Upper lobe of left lung (tissue), 6 donors: Measurements from ENCODE around the gene SPRYD4. TPM values are rescaled to one million over a fixed set of nuclear protein-coding genes. Genes with fewer than 3 reads are reported as not detected.
A peak's percentile ranks its signal among the peaks of the same experiment; 100 is the strongest.

ENCODE experiments used
- ATAC-seq, 2 donors: fragments of 200-7000 bp; cut with Tn5 transposase; one replicate each; pipeline ENCODE4 v1.9.1; 2022; ENCODE audit warnings: mild to moderate bottlenecking in 2 of 2, moderate library complexity in 2 of 2; ENCODE audit not compliant: low FRiP score in 2 of 2
- DNase-seq, 2 donors: peaks; one replicate each; pipeline ENCODE4 v3.0.0-alpha.2; 2019 to 2020
- H3K27ac ChIP-seq, 4 donors: fragments of 200-600 bp; sonication (generic); one replicate each; pipeline ENCODE4 v1.5.1; 2016 to 2019
- H3K27me3 ChIP-seq, 4 donors: fragments of 200-600 bp; sonication (generic); one replicate each; pipeline ENCODE4 v1.5.1; 2017 to 2019
- H3K36me3 ChIP-seq, 4 donors: fragments of 200-600 bp; sonication (generic); one replicate each; pipeline ENCODE4 v1.5.1; 2016 to 2019
- H3K4me1 ChIP-seq, 4 donors: fragments of 200-600 bp; sonication (generic); one replicate each; pipeline ENCODE4 v1.5.1; 2018 to 2019
- H3K4me3 ChIP-seq, 4 donors: fragments of 200-600 bp; sonication (generic); one replicate each; pipeline ENCODE4 v1.5.1; 2017 to 2019; ENCODE audit warnings: mild to moderate bottlenecking in 2 of 4, moderate library complexity in 1 of 4
- H3K9me3 ChIP-seq, 4 donors: fragments of 200-600 bp; sonication (generic); one replicate each; pipeline ENCODE4 v1.5.1; 2018 to 2019
- CTCF ChIP-seq, 6 experiments: fragments of 450-650 bp in 4 of 6; fragments of 200-600 bp in 2 of 6; sonication (generic) in 2 of 6; IDR thresholded peaks; one replicate each; pipeline ENCODE4 v1.5.1; 2016 to 2019; ENCODE audit warnings: antibody characterized with exemption in 6 of 6
- EP300 ChIP-seq, 4 donors: sonication (generic); formaldehyde crosslinking; IDR thresholded peaks; one replicate each; pipeline ENCODE4 v1.5.1; 2017; ENCODE audit warnings: antibody characterized with exemption in 4 of 4, control low read depth in 2 of 4
- POLR2A ChIP-seq, 4 donors: fragments of 450-650 bp; IDR thresholded peaks; one replicate each; pipeline ENCODE4 v1.5.1; 2016 to 2017; ENCODE audit warnings: antibody characterized with exemption in 4 of 4, mild to moderate bottlenecking in 2 of 4
- POLR2AphosphoS5 ChIP-seq, 2 donors: sonication (generic); formaldehyde crosslinking; IDR thresholded peaks; one replicate each; pipeline ENCODE4 v1.5.1; 2017; ENCODE audit warnings: antibody characterized with exemption in 2 of 2
- WGBS, 2 donors: methylation state at CpG; one replicate each; pipeline ENCODE4 v1.1.5; 2017 to 2018; 5-methylcytosine and 5-hydroxymethylcytosine counted together
- total RNA-seq, 6 donors: library from RNA; depleted of rRNA in 4 of 6; stranded (reverse); fragments of >200 nt in 4 of 6; gene quantifications; one replicate each; pipeline versions ENCODE4 v1.1.0 to v1.2.1, GENCODE V29; 2016 to 2021
- donor health status: DM: no; HTN: no; CAD: no; lungs with moderate emphysema.
- donor health status: DM: no; HTN: yes; CAD: no; lungs with severe emphysema.

SPRYD4 gene
- total RNA-seq, 6 donors from 2014 or later = 1.8 to 3.3 (median 3.0) TPM

- DNase-seq (peak in 1 of 2 donors; percentile 93), ATAC-seq (peak; percentile 95 to 97)
- 2% methylated on average over 11 to 15 of the region's 15 CpGs for WGBS, 2 donors
- Histone ChIP-seq H3K36me3 (no peaks in the 10 kb centered on the region), H3K4me3 (peak within 1 kb of the TSS; percentile 45 to 61 (median 54)), H3K27me3 (no peaks in the 10 kb centered on the region), H3K27ac (peak within 1 kb of the TSS; percentile 84 to 94 (median 88)), H3K4me1 (peaks cover 46 to 71% (median 47%) of the 10 kb centered on the region in 4 donors), H3K9me3 (no peaks in the 10 kb centered on the region)
- TF ChIP-seq POLR2AphosphoS5 (IDR thresholded peaks at IDR 0.05) = peak in 1 of 2 donors; percentile 61
- peak in 1 of 4 donors; percentile 15 for TF ChIP-seq POLR2A (IDR thresholded peaks at IDR 0.05)
- TF ChIP-seq EP300 (IDR thresholded peaks at IDR 0.05) = peak in 1 of 4 donors; percentile 64
- no peak for TF ChIP-seq CTCF (IDR thresholded peaks at IDR 0.05)
Observed at GRCh38 chr12:56521590-56522371, 53.4 kb downstream of the SPRYD4 start, which contains the start of gene RBMS2. TSS of gene RBMS2 (plus strand) at chr12:56521820. CDS start at chr12:56522024, 204 bp downstream.

GRCh38 chr12:56522411-56523193 lies 54.2 kb downstream of the SPRYD4 start:
- DNase-seq = no peak
- TF ChIP-seq CTCF (IDR thresholded peaks at IDR 0.05) (no peak), POLR2AphosphoS5 (IDR thresholded peaks at IDR 0.05) (no peak), EP300 (IDR thresholded peaks at IDR 0.05) (no peak), POLR2A (IDR thresholded peaks at IDR 0.05) (no peak)
- Histone ChIP-seq H3K36me3 (no peaks in the 10 kb centered on the region), H3K4me3 (peak overlapping the region; percentile 45 to 61 (median 54)), H3K9me3 (no peaks in the 10 kb centered on the region), H3K27ac (peak overlapping the region; percentile 84 to 94 (median 88)), H3K27me3 (no peaks in the 10 kb centered on the region), H3K4me1 (peaks cover 52 to 79% (median 54%) of the 10 kb centered on the region in 4 donors)
- WGBS, 2 donors = 17 to 35% methylated on average over 4 of the region's 4 CpGs
- no peak for ATAC-seq

DNA sequence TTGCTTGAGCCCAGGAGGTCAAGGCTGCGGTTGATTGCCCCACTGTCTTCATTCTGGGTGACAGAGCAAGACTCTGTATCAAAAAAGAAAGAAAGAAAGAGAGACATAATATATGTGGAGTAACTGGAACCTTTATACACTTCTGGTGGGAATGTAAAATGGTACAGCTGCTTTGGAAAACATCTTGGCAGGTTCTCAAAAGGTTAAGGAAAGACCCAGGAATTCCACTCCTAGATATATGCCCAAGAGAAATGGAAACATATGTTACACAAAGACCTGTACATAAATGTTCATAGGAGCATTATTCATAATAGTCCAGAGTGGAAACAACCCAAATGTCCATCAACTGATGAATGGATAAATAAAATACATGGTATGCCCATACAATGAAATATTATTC lies 60.5 kb downstream of the SPRYD4 start:
- peak overlapping the region in 3 of 4 donors; percentile 84 to 94 (median 91) for H3K27ac ChIP-seq

More for the DNA sequence above, 60.5 kb downstream of the SPRYD4 start:
- TF ChIP-seq POLR2A (IDR thresholded peaks at IDR 0.05) (no peak), CTCF (IDR thresholded peaks at IDR 0.05) (no peak), EP300 (IDR thresholded peaks at IDR 0.05) (no peak)
- Histone ChIP-seq H3K4me3 (no peak overlapping the region), H3K4me1 (peaks cover 50 to 92% (median 62%) of the 10 kb centered on the region in 4 donors), H3K36me3 (peaks cover 0 to 10% (median 0%) of the 10 kb centered on the region in 4 donors), H3K27me3 (no peaks in the 10 kb centered on the region), H3K9me3 (no peaks in the 10 kb centered on the region)
- ATAC-seq = no peak
- 70 to 76% methylated on average over 1 of the region's 1 CpG for WGBS, 2 donors
- DNase-seq = no peak

Other genes with a start within 250 kb of the SPRYD4 start
- gene RNF41, start 246.7 kb upstream of the SPRYD4 start, total RNA-seq = 10 to 100 TPM; 38.8 to 94.3 (median 62.1) TPM
- gene NABP2, start 244.2 kb upstream of the SPRYD4 start, total RNA-seq = 10 to 100 TPM in 4 of 6 donors, 1 to 10 TPM in 2; 4.2 to 23.1 (median 17.6) TPM
- 1 to 10 TPM in 2 of 6 donors, under 1 TPM in 1, not detected in 3; 0.37 to 1.2 (median 1.1) TPM for gene SLC39A5, start 238.5 kb upstream of the SPRYD4 start, total RNA-seq
- 10 to 100 TPM; 17.6 to 48.2 (median 28.8) TPM for gene ANKRD52, start 210.2 kb upstream of the SPRYD4 start, total RNA-seq
- 10 to 100 TPM; 12.8 to 26.3 (median 17.5) TPM for gene COQ10A, start 201.6 kb upstream of the SPRYD4 start, total RNA-seq
- 100 to 1,000 TPM in 5 of 6 donors, 10 to 100 TPM in 1; 99.9 to 201 (median 151) TPM for gene CS, start 168.2 kb upstream of the SPRYD4 start, total RNA-seq
- 100 to 1,000 TPM in 1 of 6 donors, 10 to 100 TPM in 5; 50.3 to 105 (median 61.4) TPM for gene CNPY2, start 152.6 kb upstream of the SPRYD4 start, total RNA-seq
- gene PAN2, start 134.6 kb upstream of the SPRYD4 start, total RNA-seq = 100 to 1,000 TPM in 1 of 6 donors, 10 to 100 TPM in 5; 19.5 to 227 (median 74.4) TPM
- gene IL23A, start 129.7 kb upstream of the SPRYD4 start, total RNA-seq = 1 to 10 TPM in 1 of 6 donors, under 1 TPM in 1, not detected in 4; 0.81 to 1.1 TPM
- gene STAT2, start 108.5 kb upstream of the SPRYD4 start, total RNA-seq = 100 to 1,000 TPM in 5 of 6 donors, 10 to 100 TPM in 1; 96.1 to 553 (median 178) TPM
- under 1 TPM in 1 of 6 donors, not detected in 5; 0.20 TPM for gene APOF, start 105.7 kb upstream of the SPRYD4 start, total RNA-seq
- gene TIMELESS, start 19.2 kb upstream of the SPRYD4 start, total RNA-seq = 10 to 100 TPM in 2 of 6 donors, 1 to 10 TPM in 4; 5.6 to 14.7 (median 9.5) TPM
- gene MIP, start 13.9 kb upstream of the SPRYD4 start, total RNA-seq = not detected
- 10 to 100 TPM in 1 of 6 donors, 1 to 10 TPM in 5; 2.0 to 11.6 (median 5.0) TPM for gene GLS2, start 19.6 kb downstream of the SPRYD4 start, total RNA-seq
- 100 to 1,000 TPM in 1 of 6 donors, 10 to 100 TPM in 5; 43.0 to 113 (median 78.4) TPM for gene RBMS2, start 53.2 kb downstream of the SPRYD4 start, total RNA-seq
- 100 to 1,000 TPM in 2 of 6 donors, 10 to 100 TPM in 4; 74.5 to 245 (median 95.5) TPM for gene BAZ2A, start 161.7 kb downstream of the SPRYD4 start, total RNA-seq
- 100 to 1,000 TPM; 245 to 404 (median 317) TPM for gene ATP5F1B, start 177.4 kb downstream of the SPRYD4 start, total RNA-seq
- gene PTGES3, start 219.7 kb downstream of the SPRYD4 start, total RNA-seq = 100 to 1,000 TPM in 3 of 6 donors, 10 to 100 TPM in 3; 41.9 to 156 (median 105) TPM